HCEC 1CT (cell line): ENCODE measurements around the gene SPATC1L.
"Not testable (repeated sequence)": the region's sequence is repeated elsewhere in the genome, so short reads cannot be mapped to it uniquely, and the experiment has no call there.

Source experiments
- DNase-seq: peaks from one replicate; pipeline ENCODE4 v3.0.0-alpha.2; 2017

SPATC1L gene

GRCh38 chr21:46183910-46184624 is at the start of gene SPATC1L:
Gene SPATC1L (minus strand): TSS chr21:46184459. CDS start chr21:46182816, 1,643 bp downstream.
- peak; percentile 55 for DNase-seq

- DNase-seq = no peak
Measured at GRCh38 chr21:46229923-46230260, 45.6 kb upstream of the SPATC1L start.

- no peak for DNase-seq
Measured at GRCh38 chr21:46229133-46229922, 45.1 kb upstream of the SPATC1L start.

- peak; percentile 98 for DNase-seq
Measured at GRCh38 chr21:46228345-46229051, 44.2 kb upstream of the SPATC1L start, which contains the start of gene LSS. Gene LSS (minus strand): TSS chr21:46228774. CDS start chr21:46228745, 29 bp downstream.

- no peak for DNase-seq
Measured at GRCh38 chr21:46227811-46228344, 43.6 kb upstream of the SPATC1L start.

DNA sequence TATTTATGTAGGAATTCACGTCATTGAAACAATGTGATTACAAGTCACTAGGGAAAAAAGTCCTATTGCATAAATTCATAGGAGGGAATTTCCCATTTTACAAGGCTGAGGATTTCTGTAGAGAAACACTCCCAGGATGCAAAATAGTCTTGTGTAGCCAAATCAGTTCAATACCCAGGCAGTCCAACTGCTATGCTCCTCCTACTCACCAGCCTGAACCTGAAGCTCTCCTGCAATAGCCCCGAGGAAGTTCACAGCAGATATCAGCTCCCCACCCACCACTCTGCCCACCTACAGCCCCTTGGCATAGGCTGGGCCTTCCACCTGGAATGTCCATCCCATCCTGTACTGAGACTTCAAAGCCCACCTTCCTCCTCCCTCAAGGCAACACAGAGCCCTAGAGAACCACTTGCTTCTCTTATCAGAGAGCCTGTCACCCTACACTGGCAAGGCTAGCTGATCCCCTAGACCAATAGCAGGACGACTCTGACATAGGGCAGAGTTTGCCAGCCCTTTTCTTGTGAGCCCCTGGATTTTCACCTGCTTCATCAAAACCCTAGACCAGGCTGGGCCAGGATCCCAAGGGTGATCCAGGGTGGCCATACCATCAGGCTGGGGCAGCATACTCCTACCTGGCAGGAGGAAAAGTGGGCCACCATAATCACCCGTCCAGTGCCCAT is 42.8 kb upstream of the SPATC1L start:
- DNase-seq = peak; percentile 44

DNA sequence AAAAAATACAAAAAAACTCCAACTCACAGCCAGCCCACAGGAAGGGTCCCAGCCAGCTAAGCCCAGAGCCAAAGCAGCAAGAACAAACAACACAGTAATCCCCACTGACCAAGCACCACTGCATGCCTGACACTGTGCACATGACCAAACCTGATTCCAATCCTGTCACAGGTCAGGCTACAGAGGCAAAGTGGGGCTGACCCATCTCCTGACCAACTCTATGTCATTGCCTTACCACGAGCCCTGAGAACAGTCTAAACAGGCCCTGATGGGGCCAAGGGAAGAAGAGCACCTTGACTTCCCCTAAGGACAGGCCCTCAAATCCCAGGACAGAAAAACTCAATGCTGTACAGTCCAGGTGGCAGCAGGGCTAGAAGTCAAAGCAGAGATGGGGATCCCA is 41.9 kb upstream of the SPATC1L start:
- peak; percentile 1 for DNase-seq

DNA sequence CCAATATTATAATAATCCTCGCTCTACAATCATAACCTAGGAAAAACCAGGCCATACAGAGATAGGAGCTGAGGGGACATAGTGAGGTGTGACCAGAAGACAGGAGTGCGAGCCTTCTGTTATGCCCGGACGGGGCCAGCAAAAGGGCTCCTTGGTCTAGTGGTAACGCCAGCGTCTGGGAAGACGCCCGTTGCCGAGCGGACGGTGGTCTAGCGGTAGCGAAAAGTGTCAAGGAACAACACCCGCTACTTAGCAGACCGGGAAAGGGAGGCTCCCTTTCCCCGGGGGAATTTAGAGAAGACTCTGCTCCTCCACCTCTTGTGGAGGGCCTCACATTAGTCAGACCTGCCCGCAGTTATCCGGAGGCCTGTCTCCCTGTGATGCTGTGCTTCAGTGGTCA is 39.4 kb upstream of the SPATC1L start:
- not testable (repeated sequence) for DNase-seq

DNA sequence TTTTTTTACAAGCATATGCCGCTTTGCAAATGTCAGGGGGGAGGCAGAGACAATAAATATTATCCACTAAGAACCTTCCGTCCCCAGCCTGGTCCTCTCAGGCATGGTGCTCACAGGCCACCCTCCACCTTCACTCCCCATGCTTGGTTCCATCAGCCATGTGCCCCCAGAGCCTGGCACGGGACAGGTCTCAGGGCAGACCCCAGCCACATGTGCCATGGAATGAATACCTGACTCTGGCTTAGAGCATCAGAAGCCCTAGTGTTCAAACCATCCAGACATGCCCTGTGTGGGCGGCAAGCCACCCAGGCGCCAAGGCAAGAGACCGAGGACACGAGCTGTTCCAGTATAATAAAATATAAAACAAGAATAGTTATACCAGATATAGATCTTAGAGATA is 39.0 kb upstream of the SPATC1L start:
- no peak for DNase-seq

DNA sequence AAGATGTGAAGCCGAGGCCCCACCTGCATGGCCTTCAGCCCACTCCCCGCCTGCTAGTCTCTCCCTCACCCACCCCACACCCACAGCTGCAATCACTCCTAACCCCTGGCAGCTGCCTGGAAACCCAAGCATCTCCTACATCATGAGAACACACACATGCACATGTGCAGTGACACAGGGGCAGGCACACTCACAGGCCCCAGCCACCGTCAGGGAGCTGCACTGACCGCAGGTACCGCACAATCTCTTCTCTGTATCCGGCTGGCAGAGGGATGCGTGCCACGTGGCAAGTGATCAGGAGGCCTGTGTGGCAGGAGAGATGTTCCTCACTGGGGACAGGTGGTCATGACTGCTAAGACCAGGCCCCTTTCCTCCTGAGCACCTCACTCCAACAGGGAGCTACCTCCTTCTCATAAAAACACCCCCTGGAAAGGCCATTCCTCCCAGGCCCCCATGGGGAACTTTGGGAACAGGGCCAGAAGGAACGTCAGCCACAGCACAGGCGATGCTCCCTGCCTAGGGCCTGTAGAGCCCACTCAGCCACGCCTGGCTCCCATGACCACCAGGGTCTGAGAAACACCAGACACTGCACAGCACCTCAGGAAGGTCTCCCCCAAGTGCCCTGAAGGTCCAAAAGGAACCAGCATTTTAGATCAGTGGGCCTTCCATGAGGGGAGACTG is 38.3 kb upstream of the SPATC1L start:
- DNase-seq = no peak

DNA sequence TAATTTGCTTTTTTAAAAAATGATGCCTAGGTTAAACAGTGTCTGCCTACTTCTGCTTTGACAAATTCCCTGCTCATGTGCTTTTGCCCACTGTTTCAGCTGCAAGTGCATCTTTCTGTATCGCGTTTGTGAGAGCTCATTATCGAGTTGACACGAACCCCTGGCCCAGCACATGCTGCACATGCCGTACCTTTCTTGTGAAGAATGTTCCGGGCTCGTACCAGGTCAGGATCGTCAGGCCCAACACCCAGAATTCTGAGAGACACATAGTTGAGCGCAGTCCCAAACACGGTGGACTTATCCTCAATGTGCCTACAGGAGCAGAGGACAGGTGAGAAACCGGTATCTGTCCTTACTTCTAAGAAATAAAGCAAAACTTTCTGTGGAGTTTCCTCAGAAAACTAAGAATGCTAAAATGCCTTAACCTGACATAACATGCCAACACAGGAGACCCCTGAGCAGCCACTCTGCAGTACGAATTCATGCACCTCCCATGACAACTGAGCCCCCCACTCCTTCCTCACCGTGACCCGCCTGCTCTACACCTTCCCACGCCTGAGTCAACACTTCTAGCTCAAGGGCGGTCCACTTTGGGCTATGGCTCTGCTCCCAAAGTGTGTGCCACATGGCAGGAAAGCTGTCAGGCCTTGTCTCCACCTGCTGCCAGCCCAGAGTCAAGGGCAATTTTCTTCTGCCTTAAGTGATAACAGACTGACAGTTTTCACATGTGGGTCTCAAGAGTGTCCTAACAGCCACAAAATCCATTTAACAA is 37.6 kb upstream of the SPATC1L start:
- no peak for DNase-seq

DNA sequence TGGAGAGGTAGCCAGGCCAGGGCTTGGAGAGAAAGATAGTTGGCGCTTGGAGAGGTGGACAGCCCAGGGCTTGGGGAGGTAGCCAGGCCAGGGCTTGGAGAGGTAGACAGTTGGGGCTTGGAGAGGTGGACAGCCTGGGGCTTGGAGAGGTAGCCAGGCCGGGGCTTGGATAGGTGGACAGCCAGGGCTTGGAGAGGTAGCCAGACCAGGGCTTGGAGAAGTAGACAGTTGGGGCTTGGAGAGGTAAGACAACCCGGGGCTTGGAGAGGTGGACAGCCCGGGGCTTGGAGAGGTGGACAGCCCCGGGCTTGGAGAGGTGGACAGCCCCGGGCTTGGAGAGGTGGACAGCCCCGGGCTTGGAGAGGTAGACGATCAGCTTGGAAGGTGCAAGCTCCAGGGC is 36.6 kb upstream of the SPATC1L start:
- no peak for DNase-seq

GRCh38 chr21:46220275-46220810 is 36.1 kb upstream of the SPATC1L start:
- no peak for DNase-seq

DNA sequence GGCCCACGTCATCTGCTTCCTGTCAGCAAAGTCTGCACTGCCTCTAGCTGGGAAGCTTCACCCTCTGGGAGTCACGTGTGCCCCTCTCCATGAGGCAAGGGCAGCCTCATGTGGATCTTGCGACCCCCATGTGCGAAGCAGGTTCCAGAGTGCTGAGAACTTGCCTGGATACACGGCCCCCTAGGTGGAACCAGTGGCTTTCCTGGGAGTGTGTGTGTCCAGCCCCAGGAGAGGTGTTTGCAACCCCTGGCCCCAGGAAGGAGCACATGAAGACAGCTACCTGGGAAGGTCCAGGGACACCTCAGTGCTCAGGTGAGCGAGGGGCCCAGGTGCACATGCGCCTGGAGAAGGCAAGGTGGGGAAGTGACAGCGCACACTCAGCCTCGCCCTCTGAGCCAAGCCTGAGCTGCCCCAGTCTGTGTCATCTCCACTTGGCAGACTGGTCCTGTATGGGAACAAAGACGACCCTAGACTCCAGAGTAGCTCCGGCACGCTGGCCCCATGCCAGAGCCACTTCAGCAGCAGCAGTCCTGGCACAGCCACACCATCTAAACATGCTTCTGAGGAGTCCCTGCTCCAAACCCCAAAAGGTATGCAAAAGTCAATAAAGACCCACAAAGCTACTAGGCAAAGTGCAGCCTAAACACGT is 35.5 kb upstream of the SPATC1L start:
- DNase-seq = no peak

GRCh38 chr21:46218906-46219590 is 34.8 kb upstream of the SPATC1L start:
- no peak for DNase-seq

- no peak for DNase-seq
Measured at GRCh38 chr21:46217511-46218196, 33.4 kb upstream of the SPATC1L start.

- no peak for DNase-seq
Measured at GRCh38 chr21:46216132-46216747, 32.0 kb upstream of the SPATC1L start.

DNA sequence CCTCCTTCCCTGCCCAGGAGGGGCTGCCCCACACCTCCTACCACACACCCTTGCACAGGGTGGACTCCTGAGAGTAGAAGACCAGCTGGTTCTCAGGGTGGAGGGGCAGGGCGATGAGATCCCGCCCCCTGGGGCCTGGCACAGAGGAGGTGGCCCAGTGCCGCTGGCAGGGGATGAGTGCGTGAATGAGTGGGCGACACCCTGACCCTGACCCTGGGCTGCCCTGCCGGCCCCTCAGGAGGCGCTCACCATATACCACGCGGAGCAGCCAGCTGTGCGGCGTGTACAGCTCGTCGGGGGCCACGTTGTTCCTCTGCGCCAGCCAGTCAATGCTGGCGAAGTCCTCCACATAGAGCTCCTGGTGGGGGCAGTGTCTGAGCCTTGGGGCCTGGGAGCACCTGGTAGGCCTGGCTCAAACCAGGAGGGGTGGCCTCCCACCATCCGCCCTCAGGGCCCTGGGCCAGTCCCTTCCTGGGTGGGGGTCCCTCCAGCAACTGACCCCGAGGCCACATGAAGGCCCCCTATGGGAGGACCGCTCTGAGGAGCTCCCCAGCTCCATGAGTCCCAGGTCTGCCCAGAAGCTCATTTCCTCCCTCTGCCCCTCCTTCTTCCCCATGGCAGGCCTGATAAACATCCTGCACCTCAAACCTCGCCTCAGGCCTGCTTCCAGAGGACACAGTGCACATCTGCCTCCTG is 31.3 kb upstream of the SPATC1L start:
- no peak for DNase-seq
